Measurements from ENCODE around the gene SVIL.
A peak's percentile ranks its signal among the peaks of the same experiment; 100 is the strongest.
"Not testable (repeated sequence)": the region's sequence is repeated elsewhere in the genome, so short reads cannot be mapped to it uniquely, and the experiment has no call there.

SVIL gene

DNA sequence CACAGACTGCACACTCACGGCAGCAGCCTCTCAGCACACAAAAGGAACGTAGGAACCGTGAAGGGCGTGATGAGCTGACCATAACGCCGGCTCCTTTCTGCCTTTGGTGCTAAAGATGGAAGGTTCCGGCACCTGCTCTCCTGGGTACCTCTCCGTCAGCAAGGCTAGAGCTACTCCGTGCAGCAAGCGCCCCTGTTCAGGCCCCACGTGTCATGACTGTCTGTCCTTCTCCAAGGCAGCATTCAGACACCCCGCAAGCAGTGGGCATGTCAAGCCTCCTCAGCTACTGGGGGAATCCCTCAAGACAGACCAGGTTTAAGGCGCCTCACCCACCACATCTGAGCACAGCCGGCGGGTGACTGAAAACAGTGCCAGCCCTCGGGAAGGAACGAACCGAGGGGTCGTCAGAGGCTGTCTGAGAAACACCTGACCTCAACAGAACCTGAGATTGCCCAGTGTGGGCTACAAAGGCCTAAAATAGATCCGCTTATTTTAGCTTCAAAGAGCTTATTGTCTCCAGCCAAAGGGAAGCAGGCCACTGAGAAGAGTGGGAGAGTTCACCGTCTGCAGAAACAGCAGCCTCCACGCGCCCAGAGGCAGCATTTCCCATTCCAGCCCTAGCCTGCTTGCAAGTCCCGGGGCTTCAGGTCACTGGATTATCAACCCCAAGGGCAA lies 124.2 kb downstream of the SVIL start:
- not testable (repeated sequence) for DNase-seq

- DNase-seq = no peak
These were observed 126.1 kb downstream of the SVIL start for GRCh38 chr10:29508554-29509244.

- DNase-seq = not testable (repeated sequence)
These were observed 127.0 kb downstream of the SVIL start for GRCh38 chr10:29507750-29508149.

- DNase-seq = not testable (repeated sequence)
These were observed 128.3 kb downstream of the SVIL start for GRCh38 chr10:29506324-29506921.

DNA sequence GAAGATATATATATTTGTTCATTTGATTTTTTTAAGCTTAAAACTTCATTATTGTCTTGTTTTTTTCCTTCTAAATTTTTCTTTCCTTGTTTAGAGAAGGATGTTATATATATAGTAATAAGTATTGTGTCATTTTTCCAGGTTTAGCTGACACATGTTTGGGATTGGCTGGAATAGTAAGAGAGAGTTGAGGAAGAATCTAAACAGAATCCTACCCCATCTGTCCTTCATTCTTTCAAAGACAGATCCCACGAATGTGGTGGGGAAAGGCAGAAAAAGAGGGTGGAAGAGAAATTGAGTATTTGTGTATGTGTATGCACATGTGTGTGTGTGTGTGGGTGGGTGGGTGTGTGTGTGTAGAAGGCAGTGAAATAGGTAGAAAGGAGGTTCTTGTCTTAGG lies 132.4 kb downstream of the SVIL start:
- no peak for DNase-seq

- DNase-seq = no peak
These were observed 133.1 kb downstream of the SVIL start for GRCh38 chr10:29501692-29502091.

DNA sequence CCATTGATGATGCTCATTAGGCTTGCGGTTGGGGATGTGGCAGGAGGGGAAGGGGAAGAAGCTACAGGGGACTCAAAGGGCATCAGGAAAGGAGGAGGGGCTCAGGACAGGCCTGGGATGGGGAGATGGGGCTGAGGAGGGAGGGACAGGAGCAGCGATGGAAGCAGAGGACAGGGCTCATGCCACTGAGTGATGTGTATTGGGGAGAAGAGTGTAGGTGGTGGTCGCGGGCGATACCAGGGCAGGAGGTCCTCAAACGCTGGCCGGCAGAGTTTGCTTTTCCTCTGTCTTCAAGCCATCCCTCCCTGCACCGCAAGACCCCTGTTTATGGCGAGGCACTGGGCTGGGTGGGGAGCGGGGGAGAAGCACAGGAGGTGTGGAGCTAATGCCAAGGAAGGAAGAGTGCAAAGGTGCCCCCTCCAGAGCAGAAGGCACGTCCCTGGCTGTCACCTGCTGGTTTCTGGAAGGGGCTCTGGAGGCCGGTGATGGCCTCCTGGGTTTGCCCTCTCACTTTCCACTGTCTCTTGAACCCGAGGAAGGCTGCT lies 134.7 kb downstream of the SVIL start:
- DNase-seq = no peak

- peak in 1 of 2 experiments; percentile 0 for DNase-seq
These were observed 138.2 kb downstream of the SVIL start for GRCh38 chr10:29496341-29497162.

DNA sequence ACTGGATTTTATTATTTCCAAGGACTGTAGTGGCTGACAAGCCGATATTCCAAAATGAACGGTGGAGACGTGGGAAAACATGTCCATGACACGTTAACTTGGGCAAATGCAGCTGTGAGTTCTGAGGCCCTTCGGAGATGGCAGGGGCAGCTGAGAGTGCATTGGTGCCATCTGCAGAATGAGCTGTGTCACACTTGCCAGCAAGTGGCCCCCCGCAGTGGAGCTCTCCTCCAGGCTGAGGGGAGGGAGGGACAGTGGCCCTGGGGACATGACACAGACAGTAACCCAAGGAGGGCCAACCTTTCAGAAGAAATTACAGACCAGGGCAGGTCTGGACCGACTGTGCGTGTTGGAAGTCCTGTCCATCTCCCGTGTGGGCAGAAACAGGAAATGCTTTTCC lies 139.4 kb downstream of the SVIL start:
- DNase-seq = no peak

- no peak for DNase-seq
These were observed 141.1 kb downstream of the SVIL start for GRCh38 chr10:29493697-29494096.

- no peak for DNase-seq
These were observed 142.0 kb downstream of the SVIL start for GRCh38 chr10:29492774-29493173.

DNA sequence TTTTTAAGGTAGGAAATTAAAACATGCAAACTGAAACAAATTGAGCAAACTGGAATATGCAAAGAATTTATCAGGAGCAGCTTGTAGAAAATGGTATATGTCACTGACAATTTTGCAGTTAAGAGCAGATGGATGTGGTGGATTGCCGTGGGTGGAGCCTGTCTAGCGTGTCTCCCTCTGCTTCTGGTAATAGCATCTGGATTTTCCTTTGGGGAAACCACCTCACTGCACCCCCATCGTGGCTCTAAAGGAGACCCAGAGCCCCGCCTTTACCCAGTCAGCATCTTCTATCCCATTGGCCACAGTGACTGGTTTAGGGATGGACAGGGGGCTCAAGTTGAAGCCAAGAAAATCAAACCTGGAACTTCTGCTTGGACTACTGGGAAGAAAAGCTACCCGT lies 142.9 kb downstream of the SVIL start:
- no peak for DNase-seq

- DNase-seq = not testable (repeated sequence)
These were observed 143.9 kb downstream of the SVIL start for GRCh38 chr10:29490781-29491280.

- DNase-seq = not testable (repeated sequence)
These were observed 146.3 kb downstream of the SVIL start for GRCh38 chr10:29488471-29488870.

GRCh38 chr10:29487884-29488266 lies 146.9 kb downstream of the SVIL start:
- not testable (repeated sequence) for DNase-seq

DNA sequence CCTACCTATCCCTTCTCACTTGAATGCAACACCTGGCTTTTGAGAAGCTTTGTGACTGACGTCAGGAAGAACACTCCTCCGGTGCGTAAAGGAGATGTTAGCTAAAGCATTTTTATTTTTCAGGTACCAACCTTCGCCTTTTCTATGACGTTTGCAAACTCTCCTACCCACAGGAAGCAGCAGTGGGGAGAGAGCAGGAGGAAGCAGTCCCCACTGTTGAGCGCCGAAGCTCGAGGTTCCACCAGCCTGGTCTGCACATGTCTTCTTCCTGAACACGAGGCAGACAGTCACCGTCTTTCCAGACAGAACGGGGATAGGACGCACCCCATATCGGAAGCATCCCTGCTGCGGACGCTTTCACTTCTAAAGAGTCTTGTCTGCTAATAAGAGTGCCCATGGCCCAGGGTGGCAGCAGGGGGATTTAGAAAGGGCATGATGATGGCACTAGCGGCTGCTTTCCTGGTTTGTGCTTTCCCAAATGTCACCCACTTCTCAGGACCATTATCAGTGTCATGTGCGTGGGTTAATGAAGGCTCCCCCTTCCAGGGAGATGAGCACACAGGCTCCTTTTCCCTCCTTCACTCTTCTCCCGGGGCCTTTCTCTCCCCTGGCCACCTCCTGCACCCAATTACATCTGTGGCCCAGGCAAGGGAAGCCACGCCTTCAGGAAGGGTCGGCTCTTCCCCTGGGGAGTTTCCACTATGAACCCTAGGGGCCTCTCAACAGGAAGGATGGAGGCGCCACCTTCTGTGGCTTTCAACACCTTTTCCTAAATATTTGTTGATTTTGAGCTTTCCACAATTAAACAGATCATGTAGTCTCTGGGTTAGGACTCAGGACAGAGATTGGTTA lies 147.5 kb downstream of the SVIL start:
- not testable (repeated sequence) for DNase-seq

- no peak for DNase-seq
These were observed 148.3 kb downstream of the SVIL start for GRCh38 chr10:29486433-29486832.

GRCh38 chr10:29484677-29485076 lies 150.1 kb downstream of the SVIL start:
- not testable (repeated sequence) for DNase-seq

DNA sequence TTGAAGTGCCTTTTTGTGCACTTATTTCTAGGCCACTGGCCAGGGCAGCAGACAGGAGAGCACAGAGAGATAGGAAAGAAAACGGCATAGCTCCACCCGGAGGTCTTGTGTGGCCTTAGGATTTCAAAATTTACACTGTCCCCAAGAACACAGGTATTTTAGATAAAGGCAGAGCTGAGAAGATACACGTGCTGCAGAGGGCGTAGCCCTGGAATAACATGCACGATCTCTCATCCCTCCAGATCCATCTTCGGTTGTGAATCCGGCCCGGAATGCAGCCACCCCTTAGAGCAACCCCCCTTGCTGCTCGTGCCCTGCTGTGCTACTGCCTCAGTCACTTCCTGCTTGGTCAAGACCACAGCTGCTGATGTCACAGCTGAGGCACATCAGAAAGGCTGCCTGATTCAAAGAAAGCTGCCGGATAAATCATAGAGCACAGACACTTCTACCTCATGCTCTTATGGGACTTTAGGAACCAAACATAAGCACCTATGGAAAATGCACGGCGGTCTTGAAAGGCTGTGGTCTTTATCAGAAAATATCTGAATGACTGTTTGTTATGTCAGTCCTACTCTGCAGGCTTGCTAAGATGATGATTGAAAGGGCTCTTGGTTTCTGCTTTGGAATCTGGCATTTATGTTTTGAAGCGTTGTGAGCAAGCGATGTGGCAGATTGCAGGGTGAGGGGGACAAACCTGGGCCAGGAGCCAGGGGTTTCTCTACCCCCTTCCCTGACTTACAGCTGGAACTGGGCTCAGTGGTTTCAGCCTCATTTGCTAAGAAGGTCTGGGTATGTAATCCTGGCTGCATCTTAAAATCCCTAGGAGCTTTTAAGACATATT lies 152.0 kb downstream of the SVIL start:
- no peak for DNase-seq

GRCh38 chr10:29481906-29482440 lies 152.8 kb downstream of the SVIL start:
- DNase-seq = no peak

Measured in NCI-H1930 (cell line).